AG09309 (cell line): ENCODE measurements around the gene KHDC4.
A peak's percentile ranks its signal among the peaks of the same experiment; 100 is the strongest.

ENCODE experiments used
- DNase-seq: peaks from one replicate; pipeline ENCODE4 v3.0.0-alpha.2; 2010; ENCODE audit warnings: low read depth
- H3K4me3 ChIP-seq: 2 replicates; pipeline ENCODE4 v1.5.1; 2011; ENCODE audit warnings: mild to moderate bottlenecking, low read depth, low read length, moderate library complexity; ENCODE audit not compliant: control insufficient read depth
- CTCF ChIP-seq: IDR thresholded peaks from 2 replicates; pipeline ENCODE4 v1.5.1; 2011; ENCODE audit warnings: mild to moderate bottlenecking, low read depth, low read length, inconsistent platforms; ENCODE audit not compliant: insufficient read depth, control insufficient read depth; ENCODE audit errors: missing control alignments

KHDC4 gene

GRCh38 chr1:155968051-155968400, 33.8 kb upstream of the KHDC4 start:
- DNase-seq = no peak
- TF ChIP-seq CTCF = no peak
- H3K4me3 ChIP-seq = no peak overlapping the region

- no peak for TF ChIP-seq CTCF
- no peak overlapping the region for H3K4me3 ChIP-seq
- DNase-seq = no peak
Observed at GRCh38 chr1:155967341-155968050, 33.3 kb upstream of the KHDC4 start.

- no peak for TF ChIP-seq CTCF
Observed at GRCh38 chr1:155966750-155967149, 32.5 kb upstream of the KHDC4 start.

DNA sequence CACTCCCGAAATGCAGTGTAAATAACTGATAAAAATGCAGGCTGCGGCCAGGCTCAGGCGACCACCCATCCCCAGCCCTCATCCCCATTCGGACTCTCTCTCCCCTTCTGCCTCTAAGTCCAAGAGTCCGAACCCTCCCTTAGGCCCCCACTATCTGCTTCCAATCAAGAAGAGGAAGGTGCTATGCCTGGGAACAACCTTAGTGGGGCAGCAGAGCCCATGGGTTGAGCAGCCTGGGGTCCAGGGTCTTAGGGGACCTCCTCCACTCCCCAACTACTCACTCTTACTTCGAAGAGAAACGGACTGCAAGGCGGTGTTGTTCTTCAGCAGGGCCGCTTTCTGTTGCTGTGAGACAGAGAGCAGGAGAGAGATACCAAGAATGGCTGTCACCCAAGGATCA, 31.9 kb upstream of the KHDC4 start:
- peak; percentile 15 for TF ChIP-seq CTCF
- DNase-seq = no peak
- H3K4me3 ChIP-seq = no peak overlapping the region

More at GRCh38 chr1:155966750-155967149, 32.5 kb upstream of the KHDC4 start:
- H3K4me3 ChIP-seq = no peak overlapping the region
- DNase-seq = no peak

DNA sequence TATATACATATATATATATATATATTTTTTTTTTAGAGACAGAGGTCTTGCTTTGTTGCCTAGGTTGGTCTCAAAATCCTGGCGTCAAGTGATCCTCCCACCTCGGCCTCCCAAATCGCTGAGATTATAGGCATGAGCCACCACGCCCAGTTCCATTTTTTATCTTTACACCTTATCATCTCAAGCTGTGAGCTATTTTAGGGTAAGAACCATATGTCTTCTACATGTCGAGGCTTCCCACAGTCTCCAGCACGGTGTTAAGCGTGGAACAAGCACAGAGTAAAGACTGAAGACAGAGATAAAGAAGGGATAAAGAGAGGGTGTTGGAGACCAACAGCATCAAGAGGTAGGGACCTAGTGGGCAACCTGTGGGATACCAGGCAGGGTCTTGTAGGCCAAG, 30.0 kb upstream of the KHDC4 start:
- no peak for DNase-seq
- TF ChIP-seq CTCF = no peak
- no peak overlapping the region for H3K4me3 ChIP-seq

GRCh38 chr1:155962599-155963211, 28.5 kb upstream of the KHDC4 start:
- DNase-seq = no peak
- no peak overlapping the region for H3K4me3 ChIP-seq
- no peak for TF ChIP-seq CTCF
